Hematopoietic multipotent progenitor cell treated with erythropoietin and hydrocortisone succinate and interleukin-3 and kit ligand, for 4 days (in vitro differentiated cells): ENCODE measurements around the gene CYRIA.

Experiments used
- DNase-seq: peaks from one replicate; pipeline ENCODE4 v3.0.0-alpha.2; 2015

The CYRIA gene

DNA sequence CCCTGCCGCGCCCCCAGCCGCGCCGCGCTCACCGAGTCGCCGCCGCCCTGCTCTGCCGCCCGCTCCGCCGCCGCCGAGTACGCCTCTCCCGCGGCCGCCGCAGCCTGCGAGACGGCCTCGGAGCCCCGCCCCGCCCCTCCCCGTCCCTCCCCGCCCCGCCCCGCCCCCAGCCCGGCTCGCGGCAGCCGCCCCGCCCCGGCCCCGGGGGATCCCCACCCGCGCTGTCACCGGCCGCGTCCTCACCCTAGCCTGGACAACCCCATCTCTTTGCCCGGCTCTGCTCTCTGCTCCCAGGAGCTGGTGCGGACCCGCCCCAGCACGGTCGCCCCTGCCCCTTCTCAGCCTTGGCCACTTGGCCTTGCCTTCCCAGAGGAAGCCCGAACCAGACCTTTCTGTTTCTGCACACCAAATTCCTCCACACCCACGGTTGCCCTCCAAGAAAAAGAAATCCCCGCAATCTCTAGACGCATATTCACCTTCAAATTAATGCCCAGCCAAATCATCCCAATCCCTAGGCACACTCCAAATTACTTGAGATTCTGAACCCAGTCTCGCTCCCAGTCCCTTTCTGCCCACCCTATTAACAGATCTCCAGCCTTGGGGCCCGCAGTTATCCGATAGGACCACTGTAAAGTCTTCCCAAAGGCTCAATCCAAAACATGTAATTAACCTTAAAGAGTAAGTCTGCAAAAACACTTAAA is at the start of gene CYRIA:
CYRIA (minus strand) TSS at position 87 of the 701 bp plus-strand sequence. CDS start 77,715 bp downstream, outside the sequence.
- DNase-seq = peak; percentile 76

DNA sequence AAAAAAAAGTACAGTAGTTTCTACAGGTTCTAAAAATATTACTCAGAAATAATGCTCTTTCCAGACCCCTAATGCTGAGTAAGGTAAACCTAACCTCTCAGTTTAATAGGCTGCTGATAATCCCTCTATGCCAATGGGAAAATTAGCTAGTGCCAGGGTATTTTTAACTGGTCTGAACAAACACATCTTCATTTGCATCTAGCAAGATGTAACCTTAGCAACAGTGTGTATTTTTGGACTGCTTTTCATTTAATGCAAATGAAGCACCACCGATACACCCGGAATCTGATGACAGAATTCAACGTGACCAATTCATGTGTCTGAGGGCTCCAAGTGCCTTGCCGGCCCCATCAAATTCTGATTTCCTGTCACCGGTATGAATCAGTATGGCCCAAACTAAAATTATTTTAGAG is 47.4 kb upstream of the CYRIA start:
- no peak for DNase-seq

DNA sequence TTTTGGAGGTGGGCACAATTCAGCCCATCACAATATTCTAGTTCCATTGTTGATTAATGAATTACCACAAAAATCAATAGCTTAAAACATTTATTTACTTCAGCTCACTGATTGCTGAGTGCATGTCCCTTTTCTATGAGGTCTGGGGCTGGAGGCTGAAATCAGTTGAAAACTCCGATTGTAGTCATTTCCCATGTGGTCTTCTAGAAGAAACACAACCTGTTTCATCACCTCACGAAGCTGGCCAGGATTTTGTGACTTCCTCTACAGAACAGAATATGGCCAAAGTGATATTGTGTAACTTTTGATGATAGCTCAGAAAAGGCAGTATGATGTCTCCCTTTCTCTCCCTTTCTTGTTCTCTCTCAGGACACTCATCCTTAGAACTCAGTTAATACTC is 44.1 kb upstream of the CYRIA start:
- DNase-seq = peak; percentile 75

DNA sequence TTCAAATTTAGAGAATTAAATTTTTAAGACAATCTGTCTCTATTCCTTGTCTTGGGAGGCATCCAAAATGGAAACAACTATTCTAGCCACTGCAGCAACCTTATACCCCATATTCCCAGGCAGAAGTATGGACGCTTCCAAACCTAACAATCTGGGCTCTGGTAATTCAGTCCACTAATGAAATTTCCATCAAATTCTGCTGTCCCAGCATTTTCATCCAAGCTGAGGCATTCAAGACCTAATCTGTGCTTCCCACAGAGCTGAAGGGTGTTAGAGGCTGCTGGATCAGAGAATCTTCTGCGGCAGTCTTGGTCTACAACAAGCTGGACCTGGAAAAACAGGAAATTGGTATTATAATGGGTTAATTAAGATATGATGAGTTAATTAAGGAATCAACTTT is 42.5 kb upstream of the CYRIA start:
- DNase-seq = no peak

DNA sequence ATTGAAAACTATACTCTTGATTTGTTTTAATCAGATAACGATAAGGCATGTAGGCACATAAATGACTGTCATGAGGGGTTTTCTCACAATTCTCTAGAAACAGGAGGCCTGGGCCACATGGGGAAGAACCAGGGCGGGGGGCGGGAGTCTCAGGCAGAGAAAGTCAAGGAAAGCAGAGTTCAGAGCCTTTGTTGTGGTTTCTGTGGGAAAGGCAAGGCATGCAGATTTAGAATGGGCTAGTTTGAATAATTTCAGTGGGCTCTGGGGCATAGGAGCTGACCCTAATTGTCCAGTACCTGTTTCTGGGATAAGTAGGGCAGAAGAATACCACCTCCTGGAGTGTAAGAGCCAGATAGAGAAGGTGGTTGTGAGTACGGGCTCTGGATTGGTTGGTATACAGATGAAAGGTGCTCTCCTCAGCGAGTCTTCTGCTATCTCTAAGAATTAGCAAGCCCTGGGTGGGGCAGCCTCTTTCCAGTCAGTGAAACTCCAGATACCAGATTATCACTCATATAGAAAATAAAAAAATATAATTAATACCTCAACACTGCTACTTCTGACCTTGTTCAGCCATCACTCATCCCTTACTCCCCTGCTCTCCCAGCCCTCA is 41.5 kb upstream of the CYRIA start:
- peak; percentile 25 for DNase-seq

DNA sequence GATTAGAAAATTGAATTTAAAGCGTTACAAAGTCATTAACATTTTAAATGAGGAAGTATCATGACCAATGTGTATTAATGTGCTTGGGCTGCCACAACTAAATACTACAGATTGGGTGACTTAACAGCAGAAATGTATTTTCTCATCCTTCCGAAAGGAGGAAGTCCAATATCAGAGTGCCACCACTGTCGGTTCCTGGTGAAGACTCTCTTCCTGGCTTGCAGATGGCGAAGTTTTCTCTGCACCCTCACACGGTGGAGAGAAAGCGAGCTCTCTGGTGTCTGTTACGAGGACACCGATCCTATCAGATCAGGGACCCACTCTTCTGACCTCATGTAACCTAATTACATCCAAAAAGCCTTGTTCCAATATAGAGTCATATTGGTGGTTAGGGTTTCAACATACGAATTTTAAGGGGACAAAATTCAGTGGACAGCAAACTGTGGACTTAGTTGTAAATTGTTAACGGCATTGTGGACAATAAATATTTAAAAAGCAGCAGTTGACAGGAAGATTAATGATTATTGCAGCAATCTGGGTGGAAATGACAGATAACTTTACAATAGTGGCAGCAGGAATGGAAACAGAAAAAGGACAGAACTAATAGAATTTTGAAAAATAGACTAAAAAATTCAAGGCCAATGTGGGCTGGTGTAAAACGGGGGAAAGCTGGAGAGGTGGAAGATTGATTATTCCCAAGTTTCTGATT is 35.1 kb upstream of the CYRIA start:
- DNase-seq = peak; percentile 13

DNA sequence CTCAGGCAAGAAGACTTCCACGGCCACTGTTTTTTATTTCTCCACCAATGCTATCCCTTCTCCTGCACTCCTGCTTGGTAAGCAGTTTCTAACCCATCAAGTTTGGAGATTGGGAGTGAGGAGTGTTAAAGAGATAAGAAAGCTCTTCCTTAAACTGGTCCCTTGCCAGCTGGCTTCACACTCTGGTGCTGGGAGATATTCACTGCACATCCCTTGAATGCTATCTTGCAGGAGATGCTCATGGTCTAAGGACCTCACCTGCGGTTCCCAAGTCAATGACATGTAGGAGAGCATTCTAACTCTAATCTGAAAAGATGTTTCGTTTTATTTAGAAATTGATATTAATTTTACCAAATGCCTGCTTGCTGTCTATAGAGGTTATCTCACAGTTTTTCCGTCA is 28.2 kb upstream of the CYRIA start:
- no peak for DNase-seq

DNA sequence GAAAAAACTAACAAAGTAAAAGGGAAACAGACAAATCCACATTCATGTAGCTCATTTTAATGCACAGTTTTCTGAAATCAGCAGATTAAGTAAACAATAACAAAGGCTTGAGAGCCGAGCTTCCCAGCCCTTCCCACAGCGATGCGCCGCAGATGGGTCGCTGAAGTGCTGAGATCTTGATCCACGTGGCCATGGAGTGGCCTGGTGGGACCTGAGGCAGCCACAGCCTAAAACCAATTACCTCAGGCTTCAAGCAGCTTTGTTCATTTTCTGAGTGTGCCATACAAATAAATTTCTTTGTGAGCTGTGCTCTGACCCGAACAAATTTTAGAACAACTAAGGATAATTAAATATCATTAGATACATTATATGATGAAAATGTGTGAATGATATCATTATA is 25.6 kb upstream of the CYRIA start:
- DNase-seq = no peak

DNA sequence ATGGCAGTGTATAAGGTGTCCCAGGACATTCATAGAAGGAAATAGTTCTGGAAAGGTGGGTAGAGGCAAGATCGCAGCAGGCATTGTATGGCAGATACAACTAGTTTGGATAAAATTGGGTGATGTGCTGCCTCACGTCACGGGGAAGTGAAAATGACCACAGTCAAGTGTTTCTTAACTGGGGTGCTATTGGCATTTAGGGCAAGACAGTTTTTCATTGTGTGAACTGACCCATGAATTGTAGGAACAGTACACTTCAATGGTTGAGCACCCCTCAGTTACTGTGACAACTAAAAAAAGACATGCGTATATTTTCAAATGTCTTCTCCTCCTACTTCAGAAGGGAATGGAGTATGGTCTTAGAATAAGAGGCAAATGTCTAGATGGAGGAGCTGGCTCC is 22.3 kb upstream of the CYRIA start:
- no peak for DNase-seq

DNA sequence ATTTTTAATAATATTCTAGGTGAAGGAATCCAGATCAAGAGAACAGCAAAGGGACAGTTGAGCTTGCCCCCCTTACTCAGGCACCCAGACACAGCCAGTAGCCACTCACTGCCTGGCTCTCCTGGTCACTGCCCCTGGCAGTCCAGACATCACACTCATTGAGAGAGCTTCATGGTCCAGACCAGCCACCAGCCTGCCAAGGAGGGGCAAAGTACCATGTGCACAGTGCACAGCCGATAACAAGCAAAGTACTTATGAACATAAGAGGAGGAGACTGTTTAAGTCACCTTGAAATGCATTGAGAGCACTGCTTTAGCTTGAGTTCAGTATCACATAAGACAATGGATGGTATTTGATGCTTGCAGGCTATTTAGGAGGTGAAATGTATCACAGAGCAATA is 21.6 kb upstream of the CYRIA start:
- DNase-seq = no peak

DNA sequence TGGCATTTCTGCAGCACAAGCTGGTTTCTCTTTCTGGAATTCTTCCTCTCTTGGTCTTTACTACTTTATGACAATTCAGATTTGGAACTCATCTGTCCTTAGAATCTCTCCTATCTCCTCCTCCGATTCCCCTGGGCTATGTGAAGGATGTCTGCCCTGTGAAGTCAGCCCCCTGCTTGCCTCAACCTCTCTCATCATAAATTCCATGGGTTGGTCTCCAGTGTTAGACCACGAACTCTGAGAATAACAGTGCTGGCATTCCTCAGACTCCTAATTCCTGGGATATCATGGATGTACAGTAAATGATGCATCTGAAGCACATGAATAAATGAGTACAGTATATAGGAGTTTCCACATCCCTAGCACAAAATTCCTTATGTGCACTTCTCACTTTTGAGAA is 21.0 kb upstream of the CYRIA start:
- DNase-seq = no peak

DNA sequence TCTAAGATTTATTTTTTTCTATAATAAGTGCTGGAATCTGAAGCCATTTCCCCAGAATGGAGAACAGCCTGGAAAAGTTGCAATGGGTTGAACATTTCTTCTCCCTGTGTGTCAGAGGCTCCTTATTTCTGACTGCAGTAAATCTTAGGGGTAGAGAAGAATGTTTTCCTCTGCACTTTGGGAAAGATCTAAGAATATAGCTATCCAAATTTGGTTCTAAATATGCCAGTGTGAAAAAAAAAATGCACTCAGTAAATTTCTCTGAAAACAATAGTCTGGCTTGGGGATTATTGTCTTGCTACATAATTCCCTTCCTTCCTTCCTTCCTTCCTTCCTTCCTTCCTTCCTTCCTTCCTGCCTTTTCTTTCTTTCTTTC is 19.7 kb upstream of the CYRIA start:
- DNase-seq = no peak

DNA sequence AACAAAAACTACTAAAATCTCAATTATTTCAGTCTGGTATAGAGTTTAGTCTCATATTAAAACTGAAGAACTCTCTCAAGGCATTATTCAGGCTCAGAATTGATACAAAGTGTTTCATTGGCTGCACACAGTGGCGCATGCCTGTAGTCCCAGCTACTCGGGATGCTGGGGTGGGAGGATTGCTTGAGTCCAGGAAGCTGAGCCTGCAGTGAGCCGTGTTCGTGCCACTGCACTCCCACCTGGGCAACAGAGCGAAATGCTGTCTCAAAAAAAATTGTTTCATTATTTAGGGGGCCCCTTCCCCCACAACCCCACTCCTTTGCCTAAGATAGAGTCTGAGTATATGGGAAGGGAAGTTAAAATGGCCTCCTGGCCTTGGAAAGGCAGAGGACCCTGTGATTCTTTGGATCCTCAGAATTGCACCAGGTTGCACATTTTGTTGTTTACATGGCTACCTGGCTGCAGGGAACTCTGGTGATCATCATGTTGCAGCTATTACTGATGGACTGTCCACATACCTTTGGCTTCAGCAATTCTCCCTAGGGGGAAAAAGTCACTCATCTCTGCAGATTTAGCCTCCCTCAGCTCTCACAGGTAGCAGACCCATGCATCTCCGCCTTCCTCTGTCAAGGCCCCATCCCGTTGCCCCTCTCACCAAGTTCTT is 19.2 kb upstream of the CYRIA start:
- no peak for DNase-seq

DNA sequence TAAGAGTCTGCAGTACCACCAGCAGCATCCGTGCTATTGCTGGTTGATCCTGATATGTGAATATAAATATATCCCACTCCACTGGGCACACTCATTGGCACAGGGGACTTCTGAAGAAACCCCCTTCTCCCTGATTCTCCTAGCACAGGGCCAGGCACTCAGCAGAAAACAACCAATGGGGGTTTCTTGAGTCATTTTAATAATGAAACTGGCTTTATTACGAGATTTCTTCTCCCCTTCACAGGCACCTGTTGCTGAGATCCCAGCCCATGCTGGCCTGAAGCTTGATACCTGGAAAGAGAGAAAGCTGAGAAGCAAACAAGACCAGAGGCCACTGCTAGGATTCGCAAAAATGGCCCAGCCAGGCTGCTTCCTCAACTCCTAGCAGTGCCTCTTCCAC is 17.9 kb upstream of the CYRIA start:
- no peak for DNase-seq

DNA sequence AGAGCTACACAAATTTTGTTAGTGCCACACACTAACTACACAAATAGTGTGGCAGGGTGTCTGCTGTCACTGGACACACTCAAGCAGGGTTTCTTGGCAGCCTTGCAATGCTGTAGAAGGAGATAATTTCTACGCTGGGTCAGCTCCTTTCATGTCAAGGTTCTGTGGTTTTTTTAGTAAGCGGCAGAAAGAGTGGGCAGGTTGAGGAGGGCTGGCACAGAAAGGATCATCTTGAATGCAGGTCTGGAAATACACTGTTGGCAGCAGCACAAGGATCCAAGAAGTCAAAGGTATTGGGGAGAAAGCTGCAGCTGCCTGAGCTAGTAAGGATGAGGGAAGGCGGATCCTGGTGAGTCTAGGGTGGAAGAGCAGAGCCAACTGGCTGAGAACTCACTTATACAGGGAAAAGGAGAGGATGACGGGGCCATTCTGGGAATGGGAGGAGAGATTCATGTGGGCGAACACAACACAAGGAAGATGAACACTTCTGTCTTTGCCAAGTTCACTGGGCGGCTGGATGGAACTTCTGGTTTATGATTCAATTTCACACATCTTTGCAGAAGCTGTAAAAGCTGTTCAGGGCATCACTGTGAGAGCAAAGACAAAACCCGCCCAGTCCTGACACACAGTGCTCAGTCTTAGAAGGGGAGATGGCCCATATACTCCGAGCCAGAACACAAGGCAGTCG is 16.9 kb upstream of the CYRIA start:
- DNase-seq = no peak

DNA sequence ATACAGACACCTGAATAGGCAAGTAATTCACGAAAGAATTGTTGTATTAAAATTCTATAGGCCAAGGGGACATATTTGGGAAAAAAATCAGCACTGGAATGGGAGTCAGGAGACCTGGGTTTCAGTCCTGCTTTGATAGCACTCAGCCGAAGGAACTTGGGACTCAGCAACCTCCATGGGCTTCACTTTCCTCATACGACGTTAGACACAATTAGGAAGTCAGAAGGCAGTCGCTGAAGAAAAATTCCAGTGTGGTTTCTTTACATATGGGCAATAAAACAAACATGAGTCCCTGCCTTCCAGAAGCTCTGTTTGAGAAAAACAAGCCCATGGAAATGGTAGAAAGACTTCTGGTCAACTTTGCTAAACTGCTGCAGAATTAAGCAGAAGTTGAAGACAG is 15.1 kb upstream of the CYRIA start:
- DNase-seq = no peak

DNA sequence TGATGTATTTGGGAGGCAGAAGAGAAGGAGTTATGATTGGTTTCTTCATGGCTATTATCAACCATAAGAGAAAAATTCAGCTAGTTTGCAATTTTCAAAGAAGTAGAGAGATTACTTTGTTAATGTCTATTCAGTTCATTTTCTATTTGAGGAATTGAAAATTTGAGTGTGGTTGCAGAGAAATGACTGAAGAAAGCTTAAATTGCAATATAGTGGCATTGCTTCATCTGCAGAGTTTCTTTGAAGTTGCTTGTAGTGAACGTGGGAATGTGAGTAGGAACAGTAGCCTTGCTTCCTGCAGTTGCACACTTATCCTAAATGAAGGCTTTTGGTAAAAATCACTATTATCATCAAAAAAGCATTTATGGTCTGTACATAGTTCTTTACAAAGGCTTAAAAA is 14.7 kb upstream of the CYRIA start:
- DNase-seq = no peak

DNA sequence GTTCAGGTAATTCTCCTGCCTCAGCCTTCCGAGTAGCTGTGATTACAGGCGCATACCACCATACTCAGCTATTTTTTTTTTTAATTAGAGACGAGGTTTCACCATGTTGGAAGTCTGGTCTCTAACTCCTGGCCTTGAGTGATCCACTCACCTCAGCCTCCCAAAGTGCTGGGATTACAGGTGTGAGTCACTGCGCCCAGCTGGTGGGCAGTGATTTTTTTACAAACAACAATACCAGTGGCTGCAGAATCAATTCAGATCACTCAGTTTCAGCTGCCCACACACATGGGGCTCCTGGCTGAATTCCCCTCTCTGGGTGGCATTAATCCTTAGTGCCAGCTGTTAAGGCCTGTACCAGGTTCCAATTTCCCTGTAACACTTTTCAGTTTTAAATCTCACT is 13.3 kb upstream of the CYRIA start:
- DNase-seq = no peak

DNA sequence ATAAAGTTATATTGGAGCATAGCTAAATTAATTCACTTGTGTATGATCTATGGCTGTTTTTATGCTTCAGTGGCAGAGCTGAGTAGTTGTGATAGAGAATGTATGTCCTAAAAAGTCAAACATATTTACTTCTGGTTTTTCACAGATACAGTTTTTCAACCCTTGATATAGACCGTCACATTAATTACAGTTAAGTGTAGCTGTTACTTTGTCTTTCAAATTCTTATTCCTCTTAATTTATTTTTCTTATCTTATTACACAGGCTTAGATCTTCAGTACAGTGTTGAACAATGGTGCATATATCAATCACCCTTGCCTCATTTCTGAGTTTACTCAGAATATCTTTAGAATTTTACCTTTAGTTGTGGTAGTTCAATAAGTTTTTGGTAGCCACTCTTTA is 12.2 kb upstream of the CYRIA start:
- DNase-seq = no peak

DNA sequence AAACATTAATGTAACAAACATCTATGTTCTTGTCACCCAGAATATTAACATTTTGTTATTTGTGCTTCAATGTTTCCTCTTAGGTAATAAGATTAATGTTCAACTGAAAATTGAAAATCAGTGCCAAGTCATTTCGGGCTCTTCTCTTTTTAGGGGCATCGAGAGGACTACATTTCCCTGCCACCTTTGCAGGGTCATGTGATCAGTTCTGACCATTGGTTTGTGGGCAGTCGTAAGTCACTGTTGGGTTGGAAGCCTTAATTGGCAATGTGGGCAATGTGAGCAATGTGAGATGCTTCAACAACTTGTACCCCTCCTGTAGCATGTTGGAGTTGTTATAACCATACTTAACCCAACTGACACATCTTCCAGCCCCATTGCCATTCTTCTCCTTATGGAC is 10.1 kb upstream of the CYRIA start:
- DNase-seq = no peak

DNA sequence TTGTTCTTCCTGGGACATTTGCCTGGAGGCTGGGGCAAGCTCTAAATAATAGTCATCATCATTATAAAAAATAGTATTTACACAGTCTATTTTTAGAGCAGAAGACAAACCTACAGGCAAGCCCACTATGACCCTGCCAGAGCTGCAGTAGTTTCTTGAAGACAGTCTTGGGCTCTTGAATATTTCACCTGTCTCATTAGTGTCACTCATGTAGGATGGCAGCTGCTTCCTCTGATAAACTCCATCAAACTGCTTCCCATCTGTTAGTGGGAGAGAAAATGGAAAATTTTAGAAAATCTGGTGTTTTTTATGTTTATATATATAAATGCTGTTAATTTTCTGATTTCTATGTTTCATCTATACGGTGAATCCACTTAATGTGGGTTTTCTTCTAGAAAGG is 8.5 kb upstream of the CYRIA start:
- DNase-seq = no peak

DNA sequence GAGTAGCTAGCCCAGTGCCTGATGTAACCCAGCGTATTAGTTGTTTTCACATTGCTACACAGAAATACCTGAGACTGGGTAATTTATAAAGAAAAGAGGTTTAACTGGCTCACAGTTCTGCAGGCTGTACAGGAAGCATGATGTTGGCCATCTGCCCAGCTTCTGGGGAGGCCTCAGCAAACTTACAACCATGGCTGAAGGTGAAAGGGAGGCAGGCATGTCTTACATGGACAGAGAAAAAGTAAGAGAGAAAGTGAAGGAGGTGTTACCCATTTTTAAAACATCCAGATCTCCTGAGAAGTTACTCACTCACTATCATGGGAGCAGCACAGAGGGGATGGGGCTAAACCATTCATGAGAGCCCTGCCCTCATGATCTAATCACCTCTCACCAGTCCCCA is 6.1 kb upstream of the CYRIA start:
- peak; percentile 58 for DNase-seq

DNA sequence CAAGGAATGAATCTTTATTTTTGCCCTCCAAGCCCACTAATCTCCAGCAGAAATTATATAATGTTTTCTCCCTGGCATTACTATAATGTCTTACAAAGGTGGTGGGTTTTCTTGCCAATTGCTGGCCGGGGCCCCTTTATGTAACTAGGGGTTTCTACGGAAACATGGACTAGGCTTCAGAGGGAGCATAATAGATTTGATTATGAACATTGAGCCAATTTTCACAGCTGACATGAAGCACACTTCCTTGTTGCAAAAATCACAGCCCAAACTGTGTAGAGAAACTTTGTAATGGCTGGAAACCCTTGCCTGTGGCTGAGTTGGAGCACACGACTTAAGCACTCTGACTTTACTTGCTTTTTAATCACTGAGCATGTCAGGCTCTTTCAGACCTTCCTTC is 3.8 kb upstream of the CYRIA start:
- DNase-seq = no peak
